Activated T-helper 1 cell treated with anti-CD3 and anti-CD28 coated beads, Interleukin-2, amount 50 U/mL, for 16 hours (primary cell): ENCODE measurements around the gene LAP3.
"Not testable (repeated sequence)": the region's sequence is repeated elsewhere in the genome, so short reads cannot be mapped to it uniquely, and the experiment has no call there.

Source experiments
- DNase-seq, 2 donors: peaks; one replicate each; pipeline ENCODE4 v3.0.0-alpha.2; 2020; ENCODE audit warnings: low read depth in 1 of 2, low spot score in 1 of 2

LAP3 gene

GRCh38 chr4:17561195-17561909, 15.6 kb upstream of the LAP3 start:
- DNase-seq: no peak

- no peak for DNase-seq
Observed at GRCh38 chr4:17562157-17562556, 14.8 kb upstream of the LAP3 start.

- DNase-seq: no peak
Observed at GRCh38 chr4:17565846-17566245, 11.2 kb upstream of the LAP3 start.

GRCh38 chr4:17567271-17567670, 9.7 kb upstream of the LAP3 start:
- DNase-seq: no peak

- no peak for DNase-seq
Observed at GRCh38 chr4:17574206-17574605, 2.8 kb upstream of the LAP3 start.

- not testable (repeated sequence) for DNase-seq
Observed at GRCh38 chr4:17575177-17575576, 1.8 kb upstream of the LAP3 start.

- peak in 1 of 2 donors; percentile 4 for DNase-seq
Observed at GRCh38 chr4:17577665-17578481, 875 bp downstream of the LAP3 start.

GRCh38 chr4:17578482-17578891, 1.5 kb downstream of the LAP3 start:
- no peak for DNase-seq

- DNase-seq: no peak
Observed at GRCh38 chr4:17580969-17581368, 4.0 kb downstream of the LAP3 start.

GRCh38 chr4:17583276-17583675, 6.3 kb downstream of the LAP3 start:
- no peak for DNase-seq

- no peak for DNase-seq
Observed at GRCh38 chr4:17583941-17584340, 6.9 kb downstream of the LAP3 start.

- no peak for DNase-seq
Observed at GRCh38 chr4:17584521-17585213, 7.7 kb downstream of the LAP3 start.

- DNase-seq: no peak
Observed at GRCh38 chr4:17587094-17587822, 10.3 kb downstream of the LAP3 start.

- no peak for DNase-seq
Observed at GRCh38 chr4:17589355-17589754, 12.4 kb downstream of the LAP3 start.

- DNase-seq: no peak
Observed at GRCh38 chr4:17595471-17596005, 18.5 kb downstream of the LAP3 start.

- DNase-seq: no peak
Observed at GRCh38 chr4:17597517-17597916, 20.5 kb downstream of the LAP3 start.

GRCh38 chr4:17599826-17600225, 22.8 kb downstream of the LAP3 start:
- no peak for DNase-seq

GRCh38 chr4:17605236-17605635, 28.2 kb downstream of the LAP3 start:
- no peak for DNase-seq

GRCh38 chr4:17613761-17614415, 36.9 kb downstream of the LAP3 start:
- no peak for DNase-seq
